Measurements from ENCODE around the gene FADS2.

FADS2 gene

GRCh38 chr11:61895718-61896059 lies 67.6 kb downstream of the FADS2 start:
- TF ChIP-seq, protein P1, sequence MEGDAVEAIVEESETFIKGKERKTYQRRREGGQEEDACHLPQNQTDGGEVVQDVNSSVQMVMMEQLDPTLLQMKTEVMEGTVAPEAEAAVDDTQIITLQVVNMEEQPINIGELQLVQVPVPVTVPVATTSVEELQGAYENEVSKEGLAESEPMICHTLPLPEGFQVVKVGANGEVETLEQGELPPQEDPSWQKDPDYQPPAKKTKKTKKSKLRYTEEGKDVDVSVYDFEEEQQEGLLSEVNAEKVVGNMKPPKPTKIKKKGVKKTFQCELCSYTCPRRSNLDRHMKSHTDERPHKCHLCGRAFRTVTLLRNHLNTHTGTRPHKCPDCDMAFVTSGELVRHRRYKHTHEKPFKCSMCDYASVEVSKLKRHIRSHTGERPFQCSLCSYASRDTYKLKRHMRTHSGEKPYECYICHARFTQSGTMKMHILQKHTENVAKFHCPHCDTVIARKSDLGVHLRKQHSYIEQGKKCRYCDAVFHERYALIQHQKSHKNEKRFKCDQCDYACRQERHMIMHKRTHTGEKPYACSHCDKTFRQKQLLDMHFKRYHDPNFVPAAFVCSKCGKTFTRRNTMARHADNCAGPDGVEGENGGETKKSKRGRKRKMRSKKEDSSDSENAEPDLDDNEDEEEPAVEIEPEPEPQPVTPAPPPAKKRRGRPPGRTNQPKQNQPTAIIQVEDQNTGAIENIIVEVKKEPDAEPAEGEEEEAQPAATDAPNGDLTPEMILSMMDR (IDR thresholded peaks at IDR 0.05; ENCODE audit: insufficient read depth, low read length, missing control alignments), result no peak
- CTCF ChIA-PET, result interaction anchor here (0.7 to 18.2 kb wide), 13 partner anchors 9 to 227 kb away, joined by 3 to 568 read pairs (median 110); partner anchors contain the start of genes BEST1, FEN1, FTH1 and INCENP
- POLR2A ChIA-PET, result no interaction called here
- no peak overlapping the region for H3K4me3 ChIP-seq (ENCODE audit: low read depth, low read length)
- DNase-seq (ENCODE audit: low read depth, low spot score), result no peak

DNA sequence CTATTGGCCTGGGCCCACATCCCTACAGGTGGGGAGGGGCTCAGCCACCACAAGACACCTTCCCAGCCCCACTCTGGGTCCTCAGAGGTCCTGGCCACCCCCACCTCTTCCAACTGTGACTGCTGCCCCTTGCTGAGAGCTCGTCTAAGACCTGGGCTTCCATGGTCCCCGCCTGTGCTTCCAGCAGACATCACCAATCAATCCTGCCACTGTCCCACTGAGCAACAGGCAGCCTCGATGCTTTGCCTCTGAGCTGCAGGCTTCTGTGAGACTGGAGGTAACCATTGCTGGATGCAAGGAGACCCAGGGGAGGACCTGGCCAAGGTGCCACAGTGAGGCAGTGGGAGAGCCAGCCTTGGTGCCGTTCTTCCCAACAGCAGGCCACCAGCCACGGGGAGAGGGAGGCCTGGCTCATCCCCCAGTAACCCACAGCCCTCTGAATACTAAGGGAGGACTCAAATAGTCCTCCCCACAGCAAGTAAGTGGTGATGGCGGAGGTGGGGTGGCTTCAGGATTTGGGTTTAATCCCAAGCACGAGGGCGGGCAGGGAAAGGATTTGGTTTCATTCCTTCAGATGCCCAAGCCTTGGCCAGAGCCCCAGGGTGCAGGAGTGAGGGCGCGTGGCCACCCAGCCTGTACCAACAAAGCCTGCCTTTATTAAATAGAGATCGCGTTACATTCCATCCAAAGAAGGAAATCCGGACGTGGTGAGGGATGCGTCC lies 68.7 kb downstream of the FADS2 start:
- DNase-seq (ENCODE audit: low read depth, low spot score), result no peak
- TF ChIP-seq, protein P1 (IDR thresholded peaks at IDR 0.05; ENCODE audit: insufficient read depth, low read length, missing control alignments), result no peak
- ChIA-PET POLR2A (no interaction called here), CTCF (interaction anchor here (0.7 to 18.2 kb wide), 26 partner anchors 8 to 226 kb away, joined by 3 to 568 read pairs (median 26); partner anchors contain the start of genes BEST1, FEN1, FTH1 and INCENP)
- H3K4me3 ChIP-seq (ENCODE audit: low read depth, low read length), result no peak overlapping the region

DNA sequence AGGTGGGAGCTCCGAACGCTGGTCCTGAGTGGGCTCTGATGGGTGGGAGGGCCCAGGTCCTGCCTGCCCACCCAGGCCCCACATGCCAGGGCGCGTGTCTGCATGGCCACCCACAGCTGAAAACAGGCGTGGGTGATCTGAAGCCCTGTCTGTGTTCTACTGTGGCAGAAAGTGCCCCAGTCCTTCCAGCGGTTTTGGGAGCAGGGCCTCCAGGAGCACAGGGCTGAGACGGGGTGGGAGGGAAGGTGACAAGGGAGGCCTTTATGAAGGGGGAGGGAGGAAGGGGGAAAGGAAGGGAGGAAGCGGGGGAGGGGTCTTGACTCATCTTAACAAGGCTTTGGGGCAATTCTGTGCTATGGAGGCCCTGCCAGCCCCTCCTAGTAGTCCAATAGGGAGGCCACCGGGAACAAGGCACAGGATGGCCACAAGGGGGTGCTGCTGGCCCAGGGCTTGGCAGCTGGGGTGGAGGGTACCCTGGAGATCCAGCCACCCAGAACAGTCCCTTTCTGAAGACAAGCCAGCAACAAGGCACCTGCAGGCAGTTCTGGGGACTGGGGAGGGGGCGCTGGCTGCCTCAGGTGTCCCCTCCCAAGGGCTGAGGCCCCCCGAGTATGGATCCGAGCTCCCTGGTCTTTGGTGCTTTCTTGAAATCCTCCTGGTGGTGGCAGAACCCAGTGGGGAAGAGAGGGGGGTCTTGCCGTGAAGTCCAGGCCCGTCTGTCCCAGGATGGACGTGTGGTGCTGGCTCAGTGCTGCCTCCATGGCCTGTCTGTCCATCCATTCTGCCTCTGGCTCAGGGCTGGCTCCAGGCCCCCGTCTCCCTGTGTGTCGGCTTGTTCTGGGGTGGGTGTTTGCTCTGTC lies 69.5 kb downstream of the FADS2 start:
- CTCF ChIA-PET, result interaction anchor here (0.7 to 18.2 kb wide), 36 partner anchors 9 to 413 kb away, joined by 3 to 568 read pairs (median 9); partner anchors contain the start of genes BEST1, FEN1, FTH1 and RAB3IL1
- TF ChIP-seq, protein P1 (IDR thresholded peaks at IDR 0.05; ENCODE audit: insufficient read depth, low read length, missing control alignments), result peak; percentile 97
- POLR2A ChIA-PET, result no interaction called here
- no peak for DNase-seq (ENCODE audit: low read depth, low spot score)
- H3K4me3 ChIP-seq (ENCODE audit: low read depth, low read length), result no peak overlapping the region

GRCh38 chr11:61898247-61898582 lies 70.1 kb downstream of the FADS2 start:
- CTCF ChIA-PET, result interaction anchor here (0.6 to 18.2 kb wide), 38 partner anchors 9 to 413 kb away, joined by 3 to 568 read pairs (median 8); partner anchors contain the start of genes BEST1, FEN1, FTH1 and RAB3IL1
- TF ChIP-seq, protein P1 (IDR thresholded peaks at IDR 0.05; ENCODE audit: insufficient read depth, low read length, missing control alignments), result no peak
- H3K4me3 ChIP-seq (ENCODE audit: low read depth, low read length), result no peak overlapping the region
- DNase-seq (ENCODE audit: low read depth, low spot score), result no peak
- POLR2A ChIA-PET, result no interaction called here

DNA sequence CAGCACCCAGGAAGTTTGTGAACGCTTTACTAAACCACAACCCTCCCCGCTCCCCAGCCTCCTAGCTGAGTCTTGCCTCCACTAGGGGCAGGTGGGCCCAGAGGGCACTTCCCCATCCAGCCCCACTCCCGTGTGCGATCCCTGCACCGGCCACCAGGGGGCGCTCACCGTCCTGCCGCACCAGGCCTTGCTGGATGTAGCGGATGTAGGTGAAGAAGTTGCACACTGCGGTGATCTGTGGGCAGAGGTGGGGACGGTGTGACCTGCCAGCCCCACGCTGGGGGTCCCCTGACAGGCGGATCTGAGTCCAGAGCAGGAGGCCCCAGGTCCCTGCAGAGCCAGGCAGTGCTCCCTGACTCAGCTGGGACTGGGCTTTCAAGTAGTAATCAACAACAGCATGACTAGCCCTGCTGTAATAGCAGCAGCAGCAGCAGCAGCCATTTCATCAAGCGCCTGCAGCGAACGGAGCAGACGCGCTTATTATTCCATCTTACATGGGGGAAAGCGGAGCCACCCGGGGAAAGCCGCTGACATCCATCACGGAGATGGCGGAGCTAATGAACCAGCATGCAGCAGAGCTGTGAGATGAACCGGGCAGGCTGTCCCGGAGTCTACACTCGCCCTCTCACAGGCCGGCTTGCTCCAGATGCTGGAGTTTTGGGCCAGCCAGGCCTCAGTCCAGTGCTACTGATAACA lies 71.2 kb downstream of the FADS2 start:
- TF ChIP-seq, protein P1 (IDR thresholded peaks at IDR 0.05; ENCODE audit: insufficient read depth, low read length, missing control alignments), result peak; percentile 99
- ChIA-PET POLR2A (interaction anchor here (1.1 kb wide), 1 partner anchor 47 kb away, joined by 4 read pairs; no protein-coding TSS in a partner anchor), CTCF (interaction anchor here (0.8 to 18.2 kb wide), 37 partner anchors 9 to 415 kb away, joined by 3 to 568 read pairs (median 7); partner anchors contain the start of genes BEST1, FEN1, FTH1 and RAB3IL1)
- no peak overlapping the region for H3K4me3 ChIP-seq (ENCODE audit: low read depth, low read length)
- no peak for DNase-seq (ENCODE audit: low read depth, low spot score)

Data from AG04449 (cell line).